ENCODE data around the gene IKBKG.

The IKBKG gene

DNA sequence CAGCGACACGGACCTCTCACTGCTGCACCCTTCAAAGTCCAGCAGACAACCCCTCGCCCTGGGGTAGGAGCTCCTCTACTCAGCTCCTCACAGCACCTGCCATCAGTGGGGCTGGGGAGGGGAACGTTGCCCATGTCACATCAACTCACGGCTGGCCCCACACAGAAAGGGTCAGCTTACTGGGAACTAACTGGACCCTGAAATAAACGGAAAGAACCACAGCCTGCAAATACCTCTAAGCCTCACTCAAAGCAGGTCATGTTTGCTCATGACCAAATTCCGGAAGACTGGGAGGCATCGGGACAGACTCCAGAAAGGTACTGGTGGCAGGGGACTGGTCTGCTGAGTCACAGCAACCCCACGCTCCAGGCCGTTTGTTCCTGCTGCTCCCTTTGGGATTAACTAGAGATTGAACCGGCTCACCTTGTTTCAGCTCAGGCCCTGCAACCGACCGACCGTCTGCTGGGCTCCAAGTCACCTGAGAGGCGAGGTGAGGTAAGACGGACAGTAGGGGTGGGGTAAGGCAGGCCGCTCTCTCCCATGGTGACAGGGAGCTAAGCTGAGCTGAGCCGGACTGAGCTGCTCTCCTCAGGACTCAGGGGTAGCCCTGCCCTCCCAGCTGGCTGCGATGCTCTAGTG is 6.4 kb upstream of the IKBKG start:
- no peak for DNase-seq (ENCODE audit: extremely low read depth, low read depth)

DNA sequence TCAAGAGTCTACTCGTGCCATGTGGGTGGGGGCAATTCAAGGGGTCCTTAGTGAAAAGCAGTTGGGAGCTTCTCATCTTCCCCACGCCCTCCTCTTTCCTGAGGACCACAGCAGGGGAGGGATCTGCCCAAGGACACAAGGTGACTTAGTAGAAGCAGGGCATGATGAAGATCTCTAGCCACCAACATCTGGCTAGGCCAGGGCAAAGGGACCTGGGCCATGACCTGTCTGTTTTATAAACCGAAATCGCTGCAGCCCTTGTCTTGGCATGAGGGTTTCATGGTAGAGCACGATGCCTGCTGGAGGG is 5.9 kb upstream of the IKBKG start:
- no peak for DNase-seq (ENCODE audit: extremely low read depth, low read depth)
- TF ChIP-seq, protein P1, sequence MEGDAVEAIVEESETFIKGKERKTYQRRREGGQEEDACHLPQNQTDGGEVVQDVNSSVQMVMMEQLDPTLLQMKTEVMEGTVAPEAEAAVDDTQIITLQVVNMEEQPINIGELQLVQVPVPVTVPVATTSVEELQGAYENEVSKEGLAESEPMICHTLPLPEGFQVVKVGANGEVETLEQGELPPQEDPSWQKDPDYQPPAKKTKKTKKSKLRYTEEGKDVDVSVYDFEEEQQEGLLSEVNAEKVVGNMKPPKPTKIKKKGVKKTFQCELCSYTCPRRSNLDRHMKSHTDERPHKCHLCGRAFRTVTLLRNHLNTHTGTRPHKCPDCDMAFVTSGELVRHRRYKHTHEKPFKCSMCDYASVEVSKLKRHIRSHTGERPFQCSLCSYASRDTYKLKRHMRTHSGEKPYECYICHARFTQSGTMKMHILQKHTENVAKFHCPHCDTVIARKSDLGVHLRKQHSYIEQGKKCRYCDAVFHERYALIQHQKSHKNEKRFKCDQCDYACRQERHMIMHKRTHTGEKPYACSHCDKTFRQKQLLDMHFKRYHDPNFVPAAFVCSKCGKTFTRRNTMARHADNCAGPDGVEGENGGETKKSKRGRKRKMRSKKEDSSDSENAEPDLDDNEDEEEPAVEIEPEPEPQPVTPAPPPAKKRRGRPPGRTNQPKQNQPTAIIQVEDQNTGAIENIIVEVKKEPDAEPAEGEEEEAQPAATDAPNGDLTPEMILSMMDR (IDR thresholded peaks at IDR 0.05; ENCODE audit: low read depth, low read length), result no peak

More for the DNA sequence above, 6.4 kb upstream of the IKBKG start:
- TF ChIP-seq, protein P1 (IDR thresholded peaks at IDR 0.05; ENCODE audit: low read depth, low read length), result no peak

DNA sequence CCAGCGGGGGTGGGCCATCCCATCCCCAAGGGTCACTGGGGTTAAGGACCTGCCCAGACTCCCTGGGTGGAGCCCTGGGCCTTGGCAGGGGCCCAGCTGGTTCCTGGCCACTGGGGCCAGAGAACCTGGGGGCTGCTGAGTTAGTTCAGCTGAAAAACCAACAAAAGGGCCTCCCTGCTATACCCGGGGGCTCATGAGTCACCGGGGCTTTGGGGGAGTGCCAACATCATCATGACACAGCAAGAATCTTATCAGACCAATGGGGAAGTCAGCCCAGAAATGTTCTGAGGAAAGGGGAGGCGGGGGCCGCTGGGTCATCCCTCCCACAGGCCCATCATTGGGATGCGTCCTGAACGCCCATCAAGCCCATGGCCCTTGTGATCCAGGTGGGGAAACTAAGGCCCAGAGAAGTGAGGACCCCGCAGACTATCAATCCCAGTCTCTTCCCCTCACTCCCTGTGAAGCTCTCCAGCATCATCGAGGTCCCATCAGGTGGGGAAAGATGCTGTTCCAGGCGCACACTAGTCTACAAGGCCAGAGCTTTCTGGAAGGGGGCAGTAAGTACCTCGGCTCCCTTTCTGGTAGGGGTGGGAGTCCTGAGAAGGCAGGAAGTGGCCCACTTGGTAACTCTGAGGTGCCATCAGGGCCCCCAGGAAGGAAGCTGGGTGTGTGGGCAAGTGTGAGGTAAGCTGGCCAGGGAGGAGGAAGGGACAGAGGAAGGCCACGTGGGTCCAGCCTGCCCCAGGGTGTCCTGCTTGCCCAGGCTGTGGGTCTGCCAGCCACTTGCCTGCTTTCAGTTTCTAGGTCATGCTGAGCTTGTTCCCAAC is 5.3 kb upstream of the IKBKG start:
- peak; percentile 86 for DNase-seq (ENCODE audit: extremely low read depth, low read depth)
- TF ChIP-seq, protein P1 (IDR thresholded peaks at IDR 0.05; ENCODE audit: low read depth, low read length), result no peak

DNA sequence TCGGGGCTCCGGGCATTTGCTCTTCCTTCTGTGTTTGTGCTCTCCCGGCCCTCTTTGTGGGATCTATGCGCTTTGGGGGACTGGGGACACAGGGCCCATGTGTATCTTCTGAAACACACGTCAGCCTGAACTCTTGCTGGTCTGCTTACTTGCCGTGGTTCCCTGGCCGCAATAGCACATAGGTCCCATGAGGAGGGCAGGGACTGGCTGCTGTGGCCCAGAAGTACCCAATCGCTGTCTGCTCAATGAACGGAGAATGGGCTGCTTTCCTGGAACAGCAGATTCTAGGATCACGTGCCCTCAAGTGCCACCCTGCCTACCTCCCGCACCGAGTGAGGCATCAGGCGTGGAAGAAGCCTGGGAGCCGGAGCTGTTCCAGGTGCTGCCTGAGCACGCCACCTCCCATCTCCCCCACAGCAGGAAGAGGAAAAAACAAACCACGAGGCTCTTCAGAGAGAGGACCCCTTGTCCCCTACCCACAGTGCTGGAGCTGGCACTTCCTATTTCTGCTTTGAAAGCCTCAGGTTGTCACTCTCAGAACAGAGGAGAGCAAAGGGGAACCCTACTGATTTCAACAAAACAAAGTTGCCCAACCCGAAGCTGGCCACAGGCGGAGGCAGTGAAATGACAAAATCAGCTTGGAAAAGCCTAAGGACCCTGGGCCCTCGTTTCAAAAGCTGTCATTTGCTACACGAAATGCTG is 4.5 kb upstream of the IKBKG start:
- TF ChIP-seq, protein P1 (IDR thresholded peaks at IDR 0.05; ENCODE audit: low read depth, low read length), result no peak
- no peak for DNase-seq (ENCODE audit: extremely low read depth, low read depth)

DNA sequence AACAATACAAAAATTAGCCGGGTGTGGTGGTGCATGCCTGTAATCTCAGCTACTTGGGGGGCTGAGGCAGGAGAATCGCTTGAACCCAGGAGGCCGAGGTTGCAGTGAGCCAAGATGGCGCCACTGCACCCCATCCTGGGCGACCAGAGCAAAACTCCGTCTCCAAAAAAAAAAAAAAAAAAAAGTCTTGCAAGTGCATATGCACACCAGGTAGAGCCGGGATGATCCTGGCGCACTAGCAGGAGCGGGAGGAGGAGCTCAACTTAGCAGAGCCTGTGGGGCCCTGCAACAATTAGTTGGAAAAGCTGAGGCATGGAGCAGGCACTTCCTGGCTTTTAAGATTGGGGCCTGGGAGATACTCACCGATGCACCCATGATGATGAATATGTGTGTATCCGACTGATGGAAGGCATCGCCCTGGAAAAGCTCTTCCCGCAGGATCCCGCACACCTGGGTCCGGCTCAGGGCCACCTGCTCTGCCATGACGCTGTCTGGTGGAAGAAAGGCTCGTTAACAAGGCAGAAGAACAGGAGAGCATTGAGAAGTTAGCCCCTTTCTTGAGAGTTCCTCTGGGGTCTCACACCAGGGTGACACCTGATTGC is 1.6 kb upstream of the IKBKG start:
- TF ChIP-seq, protein P1 (IDR thresholded peaks at IDR 0.05; ENCODE audit: low read depth, low read length), result no peak
- DNase-seq (ENCODE audit: extremely low read depth, low read depth), result no peak

DNA sequence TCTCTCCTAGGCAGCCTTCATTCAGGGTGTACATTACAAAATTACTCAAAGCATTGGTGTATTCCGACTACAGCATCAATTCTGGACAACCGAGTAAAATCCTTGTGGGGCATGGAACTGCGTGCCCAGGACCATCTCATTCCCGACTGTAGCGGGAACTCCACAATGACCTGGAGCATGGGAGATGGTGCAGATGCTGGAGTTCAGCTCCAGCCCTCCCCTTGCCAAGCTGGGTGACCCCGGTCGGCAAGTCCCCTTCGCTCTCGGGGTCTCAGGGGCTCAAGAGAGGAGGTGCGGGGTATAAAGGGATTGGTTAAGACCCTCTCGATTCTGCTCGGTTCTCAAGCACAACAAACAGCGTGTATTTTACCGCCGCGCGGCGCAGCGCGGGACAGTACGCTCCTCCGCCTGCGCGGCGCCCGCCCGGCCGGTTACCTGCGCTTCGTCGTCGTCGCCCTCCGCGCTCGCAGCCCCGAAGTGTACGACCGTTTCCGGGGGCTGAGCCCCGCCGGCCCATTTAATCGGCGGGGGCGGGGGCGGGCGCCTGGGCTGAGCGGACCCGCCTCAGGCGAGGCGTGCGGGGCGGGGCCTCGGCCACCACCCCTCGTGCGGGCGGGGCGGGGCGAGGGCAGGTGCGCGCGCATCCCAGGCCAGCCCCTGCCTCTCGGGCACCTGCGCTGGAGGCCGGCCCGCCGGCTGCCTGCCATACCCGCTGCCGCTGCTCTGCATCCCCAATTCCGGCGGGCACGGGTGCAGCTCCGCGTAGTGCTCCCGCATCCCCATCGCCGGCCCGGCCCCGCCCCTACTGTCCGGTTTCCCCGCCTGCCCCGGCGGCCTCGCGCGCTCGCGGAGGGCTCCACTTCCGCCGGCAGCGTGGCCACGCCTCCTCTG is 821 bp upstream of the IKBKG start, which contains the start of gene G6PD:
Gene G6PD (minus strand): TSS at position 493 of the 891 bp plus-strand sequence. CDS start 691 bp downstream, outside the sequence.
- TF ChIP-seq, protein P1 (IDR thresholded peaks at IDR 0.05; ENCODE audit: low read depth, low read length), result no peak
- DNase-seq (ENCODE audit: extremely low read depth, low read depth), result no peak

Data from AG09319 (cell line).